RCC 7860 (cell line): ENCODE results near the gene SMIM11.
"Not testable (repeated sequence)": the region's sequence is repeated elsewhere in the genome, so short reads cannot be mapped to it uniquely, and the experiment has no call there.

Experiments used
- DNase-seq: peaks from one replicate; pipeline ENCODE4 v3.0.0-alpha.2; 2015; ENCODE audit warnings: low spot score
- FAIRE-seq: peaks from 2 replicates; lab custom pipeline; 2012; peaks lifted over from hg19 to GRCh38; lab: Jason Lieb, UNC

SMIM11 gene

GRCh38 chr21:34407294-34407693 lies 32.0 kb downstream of the SMIM11 start:
- DNase-seq, FAIRE-seq: not testable (repeated sequence)

- not testable (repeated sequence) for DNase-seq, FAIRE-seq
Observed at GRCh38 chr21:34417448-34418077, 42.3 kb downstream of the SMIM11 start.

GRCh38 chr21:34423805-34424204 lies 48.5 kb downstream of the SMIM11 start, which contains the start of gene SMIM34:
Gene SMIM34 (minus strand): TSS chr21:34423951. CDS start chr21:34423839, 112 bp downstream.
- not testable (repeated sequence) for DNase-seq, FAIRE-seq

DNA sequence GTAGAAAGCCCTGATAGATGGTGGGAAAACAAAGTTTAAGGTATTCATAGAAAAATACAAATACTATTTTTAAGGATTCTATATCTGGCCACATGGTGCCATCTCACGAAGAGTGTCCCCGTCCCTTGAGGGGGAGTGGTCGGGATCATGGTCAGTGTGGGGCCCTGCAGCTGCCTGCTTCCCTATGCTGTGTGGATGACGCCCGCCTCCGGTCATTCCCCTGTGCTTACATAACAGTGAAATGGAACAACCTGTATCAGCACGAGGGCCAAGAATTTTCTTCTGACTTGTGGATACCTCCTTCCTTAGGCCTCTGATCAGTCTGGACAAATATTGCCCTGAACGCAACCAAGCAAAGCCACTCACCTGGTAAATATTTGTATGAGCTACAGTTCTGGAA lies 52.0 kb downstream of the SMIM11 start:
- FAIRE-seq, DNase-seq: not testable (repeated sequence)

GRCh38 chr21:34428441-34428840 lies 53.1 kb downstream of the SMIM11 start:
- FAIRE-seq, DNase-seq: not testable (repeated sequence)

- FAIRE-seq, DNase-seq: not testable (repeated sequence)
Observed at GRCh38 chr21:34429710-34430109, 54.4 kb downstream of the SMIM11 start.
